GM18519 (cell line): ENCODE data around the gene PLIN4.
"Not testable (repeated sequence)": the region's sequence is repeated elsewhere in the genome, so short reads cannot be mapped to it uniquely, and the experiment has no call there.

Experiments used
- ATAC-seq: cut with Tn5 transposase; IDR thresholded peaks from one replicate; pipeline ENCODE4 v1.9.1; 2021; ENCODE audit warnings: mild to moderate bottlenecking, moderate library complexity; ENCODE audit not compliant: unreplicated experiment, low FRiP score

The PLIN4 gene, protein sequence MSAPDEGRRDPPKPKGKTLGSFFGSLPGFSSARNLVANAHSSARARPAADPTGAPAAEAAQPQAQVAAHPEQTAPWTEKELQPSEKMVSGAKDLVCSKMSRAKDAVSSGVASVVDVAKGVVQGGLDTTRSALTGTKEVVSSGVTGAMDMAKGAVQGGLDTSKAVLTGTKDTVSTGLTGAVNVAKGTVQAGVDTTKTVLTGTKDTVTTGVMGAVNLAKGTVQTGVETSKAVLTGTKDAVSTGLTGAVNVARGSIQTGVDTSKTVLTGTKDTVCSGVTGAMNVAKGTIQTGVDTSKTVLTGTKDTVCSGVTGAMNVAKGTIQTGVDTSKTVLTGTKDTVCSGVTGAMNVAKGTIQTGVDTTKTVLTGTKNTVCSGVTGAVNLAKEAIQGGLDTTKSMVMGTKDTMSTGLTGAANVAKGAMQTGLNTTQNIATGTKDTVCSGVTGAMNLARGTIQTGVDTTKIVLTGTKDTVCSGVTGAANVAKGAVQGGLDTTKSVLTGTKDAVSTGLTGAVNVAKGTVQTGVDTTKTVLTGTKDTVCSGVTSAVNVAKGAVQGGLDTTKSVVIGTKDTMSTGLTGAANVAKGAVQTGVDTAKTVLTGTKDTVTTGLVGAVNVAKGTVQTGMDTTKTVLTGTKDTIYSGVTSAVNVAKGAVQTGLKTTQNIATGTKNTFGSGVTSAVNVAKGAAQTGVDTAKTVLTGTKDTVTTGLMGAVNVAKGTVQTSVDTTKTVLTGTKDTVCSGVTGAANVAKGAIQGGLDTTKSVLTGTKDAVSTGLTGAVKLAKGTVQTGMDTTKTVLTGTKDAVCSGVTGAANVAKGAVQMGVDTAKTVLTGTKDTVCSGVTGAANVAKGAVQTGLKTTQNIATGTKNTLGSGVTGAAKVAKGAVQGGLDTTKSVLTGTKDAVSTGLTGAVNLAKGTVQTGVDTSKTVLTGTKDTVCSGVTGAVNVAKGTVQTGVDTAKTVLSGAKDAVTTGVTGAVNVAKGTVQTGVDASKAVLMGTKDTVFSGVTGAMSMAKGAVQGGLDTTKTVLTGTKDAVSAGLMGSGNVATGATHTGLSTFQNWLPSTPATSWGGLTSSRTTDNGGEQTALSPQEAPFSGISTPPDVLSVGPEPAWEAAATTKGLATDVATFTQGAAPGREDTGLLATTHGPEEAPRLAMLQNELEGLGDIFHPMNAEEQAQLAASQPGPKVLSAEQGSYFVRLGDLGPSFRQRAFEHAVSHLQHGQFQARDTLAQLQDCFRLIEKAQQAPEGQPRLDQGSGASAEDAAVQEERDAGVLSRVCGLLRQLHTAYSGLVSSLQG (N-terminal part only)

DNA sequence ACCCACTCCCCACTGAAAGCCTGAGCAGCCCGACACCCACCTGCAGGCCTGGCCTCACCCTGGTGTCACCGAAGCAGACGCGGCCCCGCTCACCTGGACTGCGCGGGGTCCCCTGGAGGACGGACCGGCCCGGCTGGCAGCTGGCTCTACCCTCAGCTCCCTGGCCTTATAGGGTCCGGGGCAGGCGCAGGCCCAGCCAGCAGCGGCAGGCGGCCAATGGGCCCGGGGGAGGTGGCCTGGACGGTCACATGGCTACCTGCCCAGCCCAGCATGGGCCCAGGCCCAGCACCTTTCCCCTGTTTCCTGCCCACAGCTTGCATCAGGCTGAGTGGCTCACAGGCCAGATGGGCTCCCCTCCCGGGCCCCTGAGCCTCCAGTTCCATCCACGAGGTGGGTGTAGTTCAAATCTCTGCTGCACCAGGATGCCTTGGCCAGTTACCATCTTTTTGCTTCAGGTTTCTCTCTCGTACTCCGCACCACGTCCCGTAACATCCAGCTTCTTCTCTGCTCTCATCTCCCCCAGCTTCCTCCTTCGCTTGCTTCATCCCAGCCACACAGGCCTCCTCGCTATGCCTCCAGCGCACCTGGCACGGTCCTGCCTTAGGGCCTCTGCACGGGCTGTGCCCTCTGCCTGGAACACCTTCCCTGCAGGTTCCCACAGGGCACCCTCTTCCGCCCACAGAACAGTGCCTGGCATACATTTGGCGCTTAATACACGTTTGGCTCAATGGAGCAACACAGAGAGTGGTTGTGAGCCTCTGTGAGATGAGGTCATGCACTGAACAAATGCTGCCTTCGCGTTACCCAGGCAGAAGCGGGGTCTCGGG lies at the start of gene PLIN4:
Gene PLIN4 (minus strand): TSS at position 142 of the 827 bp plus-strand sequence. CDS start 214 bp downstream, outside the sequence.
- no peak for ATAC-seq

DNA sequence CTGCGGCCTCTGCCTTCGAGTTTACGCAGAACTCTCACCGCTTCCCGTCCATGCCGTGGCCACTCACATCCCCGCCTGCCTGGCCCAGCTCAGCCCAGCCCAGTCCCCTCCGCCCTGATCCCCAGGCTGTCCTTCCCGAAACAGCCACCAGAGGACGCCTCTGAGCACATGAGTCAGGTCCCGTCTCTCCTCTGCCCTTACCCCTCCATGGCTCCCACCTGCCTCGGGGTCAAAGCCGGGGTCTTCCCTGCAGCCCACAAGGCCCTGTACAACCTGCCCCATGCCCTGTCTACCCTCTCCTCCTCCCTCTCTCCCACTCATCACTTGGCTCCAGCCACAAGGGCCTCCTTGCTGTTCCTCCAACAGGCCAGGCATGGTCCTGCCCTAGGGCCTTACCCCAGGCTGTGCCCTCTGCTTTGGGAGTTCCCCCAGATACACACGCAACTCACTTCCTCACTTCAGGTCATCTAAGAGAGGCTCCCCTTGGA lies 49.3 kb upstream of the PLIN4 start:
- no peak for ATAC-seq

DNA sequence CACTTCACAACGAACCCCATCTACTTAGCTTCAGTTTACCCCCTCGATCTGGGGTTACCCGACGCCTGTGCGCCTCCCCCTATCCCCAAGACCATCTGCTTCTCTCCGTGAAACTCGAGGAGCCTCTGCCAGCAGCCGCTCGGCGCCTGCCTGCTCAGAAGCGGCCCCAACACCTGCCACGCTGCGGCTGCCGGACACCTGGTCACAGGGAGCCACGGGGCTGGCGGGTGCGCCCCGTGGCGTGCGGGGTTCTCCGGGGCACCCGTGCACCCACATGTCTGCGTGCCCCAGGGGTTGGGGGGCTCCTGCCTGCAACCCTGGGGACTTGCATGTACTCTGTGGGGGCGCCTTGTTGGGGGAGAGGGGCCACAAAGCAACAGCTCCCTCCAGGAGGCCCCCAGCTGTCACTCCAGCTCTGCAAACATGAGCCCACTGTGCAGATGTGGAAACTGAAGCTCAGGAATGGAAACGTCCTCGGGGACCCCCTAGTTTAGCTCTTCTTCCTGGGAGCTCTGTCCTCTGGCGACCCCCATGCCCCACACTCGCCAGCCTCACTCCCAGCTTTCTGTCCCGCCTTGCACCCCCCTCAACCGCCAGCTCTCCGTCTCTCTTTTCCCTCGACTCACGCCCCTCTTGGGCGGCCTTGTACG lies 48.2 kb upstream of the PLIN4 start:
- no peak for ATAC-seq

DNA sequence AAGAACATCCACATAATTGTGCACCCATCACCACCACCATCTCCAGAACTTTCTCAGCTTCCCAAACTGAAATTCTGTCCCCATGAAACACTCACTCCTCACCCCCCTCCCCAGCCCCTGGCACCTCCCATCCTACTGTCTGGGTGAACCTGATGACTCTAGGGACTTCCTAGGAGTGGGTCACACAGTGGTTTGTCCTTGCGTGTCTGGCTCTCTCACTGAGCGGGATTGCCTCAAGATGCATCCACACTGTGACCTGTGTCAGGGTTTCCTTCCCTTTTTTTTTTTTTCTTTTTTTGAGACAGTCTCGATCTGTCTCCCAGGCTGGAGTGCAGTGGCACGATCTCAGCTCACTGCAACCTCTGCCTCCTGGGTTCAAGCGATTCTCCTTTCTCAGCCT lies 45.3 kb upstream of the PLIN4 start:
- ATAC-seq = not testable (repeated sequence)

DNA sequence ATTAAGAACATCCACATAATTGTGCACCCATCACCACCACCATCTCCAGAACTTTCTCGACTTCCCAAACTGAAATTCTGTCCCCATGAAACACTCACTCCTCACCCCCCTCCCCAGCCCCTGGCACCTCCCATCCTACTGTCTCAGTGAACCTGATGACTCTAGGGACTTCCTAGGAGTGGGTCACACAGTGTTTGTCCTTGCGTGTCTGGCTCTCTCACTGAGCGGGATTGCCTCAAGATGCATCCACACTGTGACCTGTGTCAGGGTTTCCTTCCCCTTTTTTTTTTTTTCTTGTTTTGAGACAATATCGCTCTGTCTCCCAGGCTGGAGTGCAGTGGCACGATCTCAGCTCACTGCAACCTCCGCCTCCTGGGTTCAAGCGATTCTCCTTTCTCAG lies 43.8 kb upstream of the PLIN4 start:
- not testable (repeated sequence) for ATAC-seq

DNA sequence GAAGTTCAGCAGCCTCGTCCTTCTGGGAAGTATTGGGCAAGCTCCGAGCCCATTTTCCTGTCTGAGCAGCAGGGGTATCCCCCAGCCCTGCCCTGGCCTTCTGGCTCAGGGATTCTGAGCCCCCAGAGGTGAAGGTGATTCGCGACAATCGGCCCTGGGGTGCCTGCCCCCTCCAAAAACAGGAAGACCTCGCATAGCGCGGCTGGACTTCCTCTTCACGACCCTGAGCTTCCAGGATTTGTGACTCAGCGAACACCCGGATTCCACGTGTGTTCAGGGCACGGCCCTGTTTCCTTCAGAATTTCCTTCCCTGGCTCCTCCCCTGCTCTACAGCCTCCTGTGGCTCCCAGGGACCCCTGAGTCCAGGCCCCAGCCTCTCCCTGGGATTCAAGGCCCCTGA lies 41.3 kb upstream of the PLIN4 start, which contains the start of gene SEMA6B:
Gene SEMA6B (minus strand): TSS at position 116 of the 400 bp plus-strand sequence. CDS start 1,227 bp downstream, outside the sequence.
- no peak for ATAC-seq

DNA sequence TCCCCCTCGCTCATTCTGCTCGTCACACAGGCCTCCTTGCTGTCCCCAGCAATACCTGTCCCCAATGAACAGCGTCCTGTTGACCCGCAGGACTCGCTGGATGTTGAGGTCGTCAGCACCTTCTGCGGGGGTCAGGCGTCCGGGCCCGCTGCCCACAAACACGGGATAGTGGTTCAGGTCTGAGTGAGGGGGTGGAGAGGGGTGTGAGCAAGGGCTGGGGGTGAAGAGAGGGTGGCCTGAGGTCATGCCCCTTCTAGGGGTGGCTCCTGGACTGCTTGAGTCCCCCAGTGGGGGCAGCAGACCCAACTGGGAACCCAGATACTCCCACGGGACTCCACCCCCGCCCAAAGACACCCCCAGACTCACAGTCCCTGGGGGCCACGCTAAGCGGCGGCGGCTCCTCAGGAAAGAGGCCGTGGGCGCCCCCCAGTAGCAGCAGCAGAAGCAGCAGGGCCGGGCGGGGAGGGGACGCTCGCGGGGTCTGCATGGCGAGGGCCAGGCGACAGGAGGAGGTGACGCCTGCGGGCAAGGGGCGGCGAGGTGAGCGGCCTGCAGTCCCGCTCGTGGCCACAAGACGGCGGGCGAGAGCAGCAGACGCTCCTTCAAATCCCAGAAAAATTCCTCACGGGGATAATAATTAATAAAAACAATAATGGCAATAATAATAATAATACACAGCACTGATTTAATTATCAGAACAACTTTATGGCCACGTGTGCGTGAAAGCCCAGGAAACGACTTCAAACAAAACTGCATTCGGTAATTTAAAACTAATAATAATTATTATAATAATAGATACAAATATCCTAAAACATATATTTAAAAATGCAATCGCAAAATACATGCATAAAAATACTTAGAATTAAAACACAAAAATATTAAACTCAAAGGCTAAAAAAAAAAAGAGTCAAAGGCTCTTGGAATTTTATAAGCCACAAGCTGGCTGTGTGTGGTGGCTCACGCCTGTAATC lies 40.0 kb upstream of the PLIN4 start:
- ATAC-seq = no peak

DNA sequence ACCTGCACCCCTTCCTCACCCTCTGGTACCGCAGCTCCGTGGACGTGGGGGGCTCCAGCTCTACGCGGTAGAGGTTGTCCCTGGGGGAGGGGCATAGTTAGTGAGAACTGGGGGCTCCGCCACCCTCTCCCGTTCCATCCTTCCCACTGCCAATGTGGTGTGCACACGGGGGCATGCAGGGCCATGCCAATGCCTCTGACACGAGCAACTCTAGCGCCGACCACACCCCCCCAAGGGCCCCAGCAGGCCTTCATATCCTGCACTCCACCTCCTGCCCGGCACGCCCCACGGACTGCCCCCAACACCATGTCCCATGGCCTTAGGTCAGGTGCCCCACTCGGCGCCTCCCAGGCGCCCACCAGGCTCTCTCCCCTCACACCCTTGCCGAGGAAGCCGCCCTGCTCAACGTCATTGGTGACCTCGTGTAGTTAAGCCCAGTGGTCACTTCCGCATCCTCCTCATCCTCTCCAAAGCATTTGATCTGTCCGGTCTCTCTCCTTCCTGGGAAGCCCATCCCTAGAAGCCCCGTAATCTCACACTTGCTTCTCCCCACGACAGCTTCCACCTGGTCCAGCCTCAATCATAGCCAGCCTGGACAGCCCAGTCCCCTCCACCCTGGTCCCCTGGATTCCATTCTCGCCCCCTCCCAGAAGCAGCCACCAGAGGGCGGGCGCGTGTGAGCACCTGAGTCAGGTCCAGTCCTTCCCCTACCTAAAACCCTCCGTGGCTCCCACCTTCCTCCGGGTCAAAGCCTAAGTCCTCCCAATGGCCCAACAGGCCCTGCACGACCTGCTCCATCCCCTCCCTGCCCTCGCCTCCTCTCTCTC lies 39.1 kb upstream of the PLIN4 start:
- no peak for ATAC-seq

DNA sequence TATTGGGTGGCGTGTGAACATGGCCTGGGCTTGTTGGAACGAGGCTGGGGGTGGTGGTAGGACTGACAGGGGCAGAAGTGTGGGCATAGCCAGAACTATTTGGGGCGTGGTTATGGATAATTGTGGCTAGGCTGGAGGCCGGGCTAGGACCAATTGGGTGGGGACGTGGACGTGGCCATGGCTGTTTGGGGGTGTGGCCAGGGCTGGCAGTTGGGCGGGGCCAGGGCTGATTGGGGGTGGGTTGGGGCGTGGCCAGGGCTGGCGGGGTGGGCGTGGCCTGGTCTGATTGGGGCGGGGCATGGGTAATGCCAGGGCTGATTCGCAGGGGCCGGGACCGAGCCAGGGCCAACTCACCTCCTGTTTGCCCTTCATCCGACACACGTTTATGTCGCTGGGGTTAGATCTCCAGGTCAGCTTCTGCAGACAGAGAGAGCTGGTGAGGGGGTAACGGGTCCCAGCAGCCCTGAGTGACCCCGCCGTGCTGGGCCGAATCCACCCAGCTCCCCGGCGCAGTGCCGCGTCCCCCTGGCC lies 38.4 kb upstream of the PLIN4 start:
- no peak for ATAC-seq

DNA sequence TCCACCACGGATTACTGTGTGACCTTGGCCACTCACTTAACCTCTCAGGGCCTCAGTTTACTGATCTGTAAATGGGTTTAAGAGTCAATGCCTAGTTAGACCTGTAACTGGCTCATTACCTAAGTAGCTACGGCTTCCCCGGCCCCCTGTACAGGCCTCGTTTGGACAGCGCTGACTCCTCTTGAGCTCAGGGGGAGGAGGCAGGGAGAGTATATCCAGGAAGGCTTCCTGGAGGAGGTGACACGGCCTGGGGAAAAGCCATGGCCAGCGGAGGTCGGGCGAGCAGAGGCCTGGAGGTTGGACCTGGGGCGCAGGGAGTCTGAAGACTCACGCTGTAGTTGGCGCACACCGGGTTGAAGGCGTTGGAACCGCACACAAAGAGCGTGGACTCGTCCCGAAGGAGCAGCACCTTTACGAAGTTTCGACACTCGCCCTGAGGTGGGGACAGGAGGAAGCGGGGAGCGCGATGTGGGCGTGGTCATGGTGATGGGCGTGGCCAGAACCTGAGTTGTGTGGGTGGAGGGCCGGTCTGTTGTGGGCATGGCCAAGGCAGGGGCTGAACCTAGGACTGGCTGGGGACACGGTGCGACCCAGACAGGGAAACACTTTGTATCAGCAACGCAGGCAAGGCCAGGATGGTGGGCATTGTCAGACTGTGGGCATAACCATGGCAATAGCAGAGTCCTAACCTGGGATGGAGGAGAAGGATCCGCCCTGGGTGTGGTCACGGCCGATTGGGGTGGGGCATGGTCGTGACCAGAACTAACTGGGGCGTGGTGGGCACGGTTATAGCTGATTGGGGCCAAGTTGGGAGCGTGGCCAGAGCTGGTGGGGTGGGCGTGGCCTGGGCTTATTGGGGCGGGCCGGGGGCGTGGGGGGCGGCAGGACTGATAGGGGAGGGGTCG lies 37.6 kb upstream of the PLIN4 start:
- ATAC-seq = no peak

DNA sequence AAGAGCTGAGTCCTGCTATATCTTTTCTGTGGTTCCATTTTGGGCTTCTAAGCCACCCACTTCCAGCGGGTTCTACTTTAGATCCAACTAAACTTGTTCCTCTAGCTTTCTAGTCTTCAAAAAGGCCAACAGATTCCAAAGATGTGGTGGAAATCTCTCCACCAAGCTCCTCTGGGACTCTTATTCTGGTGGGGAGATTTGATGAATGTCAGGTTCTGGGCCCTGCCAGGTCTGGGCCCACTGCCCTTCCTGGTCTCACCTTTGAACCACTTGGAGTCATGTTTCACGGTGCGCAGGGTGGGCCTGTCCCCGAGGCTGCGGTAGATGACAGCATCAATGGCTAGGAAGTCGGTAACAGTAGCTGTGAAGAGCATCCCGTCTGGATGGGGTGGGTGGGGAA lies 36.4 kb upstream of the PLIN4 start:
- ATAC-seq = no peak

DNA sequence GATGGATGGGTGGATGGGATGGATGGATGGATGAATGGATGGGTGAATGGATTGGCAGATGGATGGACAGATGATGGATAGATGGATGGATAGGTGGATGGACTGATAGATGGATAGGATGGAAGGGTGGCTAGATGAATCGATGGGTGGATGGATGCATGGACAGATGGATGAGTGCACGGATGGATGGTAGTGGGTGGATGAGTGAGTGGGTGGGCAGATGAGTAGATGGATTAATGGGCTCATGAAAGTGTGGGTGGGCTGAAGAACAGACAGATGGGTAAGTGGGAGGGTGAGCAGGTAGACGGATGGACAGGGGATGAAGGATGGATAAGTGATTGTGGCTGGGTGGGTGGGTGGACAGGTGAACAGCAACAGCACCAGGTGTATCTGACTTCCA lies 35.5 kb upstream of the PLIN4 start:
- ATAC-seq = no peak

DNA sequence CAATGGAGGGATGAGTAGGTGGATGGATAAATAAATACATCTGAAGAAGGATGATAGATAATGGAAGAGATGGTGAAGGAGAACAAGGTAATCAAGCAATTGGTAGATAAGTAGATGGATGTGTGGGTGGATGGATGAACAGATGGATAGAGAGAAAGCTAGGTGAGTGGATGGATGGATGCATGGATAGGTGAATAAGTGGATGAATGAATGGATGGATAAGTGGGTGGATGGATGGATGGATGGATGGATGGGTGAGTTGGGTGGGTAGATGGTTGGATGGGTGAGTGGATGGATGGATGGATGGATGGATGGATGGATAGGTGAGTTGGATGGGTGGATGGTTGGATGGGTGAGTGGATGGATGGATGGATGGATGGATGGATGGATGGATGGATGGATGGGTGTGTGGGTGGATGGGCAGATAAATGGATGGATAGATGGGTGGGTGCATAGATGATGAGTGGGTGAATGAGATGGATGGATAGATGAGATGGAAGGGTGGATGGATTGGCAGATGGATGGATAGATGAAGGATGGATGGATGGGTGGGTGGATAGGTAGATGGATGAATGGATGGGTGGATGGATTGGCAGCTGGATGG lies 34.9 kb upstream of the PLIN4 start:
- no peak for ATAC-seq

DNA sequence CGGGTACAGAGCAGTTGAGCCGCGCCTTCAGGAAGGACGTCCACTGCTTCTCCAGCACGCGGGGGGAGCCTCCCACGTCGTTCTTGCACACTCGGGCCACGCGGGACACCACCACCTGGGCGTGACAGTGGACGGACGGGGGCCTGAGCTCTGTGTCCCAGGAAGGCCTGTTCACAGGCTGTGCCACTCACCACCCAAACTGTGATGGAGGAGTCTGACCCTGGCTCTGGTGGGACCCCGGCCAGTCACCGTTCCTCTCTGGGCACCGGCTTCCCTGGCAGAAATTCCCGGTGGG lies 34.2 kb upstream of the PLIN4 start:
- ATAC-seq = no peak

DNA sequence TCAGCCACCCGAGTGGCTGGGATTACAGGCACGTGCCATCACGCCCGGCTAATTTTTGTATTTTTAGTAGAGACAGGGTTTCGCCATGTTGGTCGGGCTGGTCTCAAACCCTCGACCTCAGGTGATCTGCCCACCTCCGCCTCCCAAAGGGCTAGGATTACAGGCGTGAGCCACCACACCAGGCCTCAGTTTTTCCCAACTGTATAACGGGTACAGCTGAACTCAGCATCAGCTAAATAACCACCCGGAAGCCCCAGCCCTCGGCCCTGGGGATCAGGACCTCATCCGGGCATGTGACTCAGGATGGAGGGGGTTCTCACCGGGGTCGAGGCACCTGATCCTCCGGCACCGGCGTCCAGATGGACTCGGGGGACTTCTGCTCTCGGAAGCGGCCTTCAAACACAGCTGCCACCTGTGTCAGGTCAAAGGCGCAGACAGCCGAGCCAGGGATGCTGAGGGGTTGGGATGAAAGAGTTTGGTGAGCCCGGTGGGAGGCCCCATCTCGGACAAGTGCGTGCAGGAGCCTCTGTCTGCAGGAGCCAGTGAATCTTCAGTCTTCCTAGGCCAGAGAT lies 32.3 kb upstream of the PLIN4 start:
- no peak for ATAC-seq
